Breast epithelium (tissue), 3 donors: ENCODE results near the gene BTBD17.

Source experiments
- POLR2A ChIP-seq: fragments of 450-650 bp; IDR thresholded peaks from one replicate; pipeline ENCODE4 v1.6.1; 2016; ENCODE audit warnings: antibody characterized with exemption, mild to moderate bottlenecking, moderate library complexity
- POLR2AphosphoS5 ChIP-seq, 3 donors: sonication (generic); formaldehyde crosslinking; IDR thresholded peaks; one replicate each; pipeline ENCODE4 v1.6.1; 2017; ENCODE audit warnings: antibody characterized with exemption in 3 of 3
- TF ChIP-seq, protein P1 (sequence below), 3 donors: fragments of 450-650 bp; IDR thresholded peaks; one replicate each; pipeline ENCODE4 v1.5.1; 2016 to 2017; ENCODE audit warnings: antibody characterized with exemption in 3 of 3, mild to moderate bottlenecking in 3 of 3, moderate library complexity in 3 of 3

DNA sequence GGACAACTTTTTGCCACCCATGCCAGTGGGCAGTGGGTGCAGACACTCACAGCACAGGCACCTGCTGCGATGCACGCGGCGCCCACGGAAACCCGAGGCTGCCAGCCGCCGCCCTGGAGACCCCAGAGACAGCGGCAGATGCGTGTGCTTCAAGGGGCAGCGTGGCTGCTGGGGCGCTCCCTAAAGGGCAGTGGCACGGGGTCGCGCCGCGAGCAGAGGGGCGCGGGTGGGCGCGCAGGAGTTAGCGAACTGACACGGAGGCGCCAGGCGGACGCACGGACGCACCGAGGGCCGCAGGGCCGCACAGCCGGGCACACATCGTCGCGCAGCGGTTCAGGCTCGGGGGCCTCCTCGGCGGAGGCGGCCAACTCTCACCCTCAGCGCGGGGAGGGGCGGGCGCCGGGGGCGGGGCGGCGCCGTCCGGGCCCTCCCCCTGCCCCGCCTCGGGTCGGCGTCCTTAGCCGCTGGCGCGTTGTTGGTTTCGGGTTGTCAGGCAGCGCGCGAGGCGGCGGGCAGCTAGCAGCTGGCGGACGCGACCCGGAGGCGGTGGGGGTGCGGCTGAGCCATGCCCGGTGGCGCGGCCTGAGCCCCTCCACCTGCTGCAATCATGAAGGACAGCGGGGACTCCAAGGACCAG lies 35.8 kb downstream of the BTBD17 start, which contains the start of gene KIF19:
- TF ChIP-seq, protein P1, sequence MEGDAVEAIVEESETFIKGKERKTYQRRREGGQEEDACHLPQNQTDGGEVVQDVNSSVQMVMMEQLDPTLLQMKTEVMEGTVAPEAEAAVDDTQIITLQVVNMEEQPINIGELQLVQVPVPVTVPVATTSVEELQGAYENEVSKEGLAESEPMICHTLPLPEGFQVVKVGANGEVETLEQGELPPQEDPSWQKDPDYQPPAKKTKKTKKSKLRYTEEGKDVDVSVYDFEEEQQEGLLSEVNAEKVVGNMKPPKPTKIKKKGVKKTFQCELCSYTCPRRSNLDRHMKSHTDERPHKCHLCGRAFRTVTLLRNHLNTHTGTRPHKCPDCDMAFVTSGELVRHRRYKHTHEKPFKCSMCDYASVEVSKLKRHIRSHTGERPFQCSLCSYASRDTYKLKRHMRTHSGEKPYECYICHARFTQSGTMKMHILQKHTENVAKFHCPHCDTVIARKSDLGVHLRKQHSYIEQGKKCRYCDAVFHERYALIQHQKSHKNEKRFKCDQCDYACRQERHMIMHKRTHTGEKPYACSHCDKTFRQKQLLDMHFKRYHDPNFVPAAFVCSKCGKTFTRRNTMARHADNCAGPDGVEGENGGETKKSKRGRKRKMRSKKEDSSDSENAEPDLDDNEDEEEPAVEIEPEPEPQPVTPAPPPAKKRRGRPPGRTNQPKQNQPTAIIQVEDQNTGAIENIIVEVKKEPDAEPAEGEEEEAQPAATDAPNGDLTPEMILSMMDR (IDR thresholded peaks at IDR 0.05): no peak
- TF ChIP-seq POLR2A (no peak), POLR2AphosphoS5 (IDR thresholded peaks at IDR 0.05) (no peak)
